LHCN-M2 (cell line): ENCODE measurements around the gene SKIC2. TPM values are rescaled to one million over a fixed set of nuclear protein-coding genes. Genes with fewer than 3 reads are reported as not detected.
"Not testable (repeated sequence)": the region's sequence is repeated elsewhere in the genome, so short reads cannot be mapped to it uniquely, and the experiment has no call there.

Experiments
- DNase-seq: peaks from one replicate; pipeline ENCODE4 v3.0.0-alpha.2; 2012; ENCODE audit warnings: low read depth
- total RNA-seq: library from RNA; depleted of rRNA; stranded (reverse); fragments of >200 nt; gene quantifications from 2 replicates; pipeline ENCODE4 v1.2.3, GENCODE V29; 2014

Gene SKIC2
- total RNA-seq, 1 experiment from 2014 or later, result 44.1 TPM

- no peak for DNase-seq
These were observed 10.1 kb downstream of the SKIC2 start for GRCh38 chr6:31968791-31969711.

- no peak for DNase-seq
These were observed 11.0 kb downstream of the SKIC2 start for GRCh38 chr6:31969712-31970603.

- DNase-seq, result no peak
These were observed 11.8 kb downstream of the SKIC2 start for GRCh38 chr6:31970604-31971271.

- DNase-seq, result no peak
These were observed 12.5 kb downstream of the SKIC2 start for GRCh38 chr6:31971279-31971992.

GRCh38 chr6:31971993-31972708 lies 13.2 kb downstream of the SKIC2 start, which contains the start of gene DXO:
Gene DXO, minus strand, starts transcription at chr6:31972138. Its CDS starts 463 bp downstream, at chr6:31971675.
- DNase-seq, result peak; percentile 98

GRCh38 chr6:31972709-31973350 lies 13.9 kb downstream of the SKIC2 start:
- DNase-seq, result peak; percentile 36

GRCh38 chr6:31976065-31976464 lies 17.1 kb downstream of the SKIC2 start:
- not testable (repeated sequence) for DNase-seq

GRCh38 chr6:31977816-31978431 lies 18.9 kb downstream of the SKIC2 start:
- DNase-seq, result no peak

- DNase-seq, result no peak
These were observed 19.9 kb downstream of the SKIC2 start for GRCh38 chr6:31978831-31979230.

- DNase-seq, result no peak
These were observed 20.4 kb downstream of the SKIC2 start for GRCh38 chr6:31979238-31979898.

- not testable (repeated sequence) for DNase-seq
These were observed 21.4 kb downstream of the SKIC2 start for GRCh38 chr6:31980195-31980876.

- DNase-seq, result not testable (repeated sequence)
These were observed 22.0 kb downstream of the SKIC2 start for GRCh38 chr6:31980998-31981397.

- DNase-seq, result not testable (repeated sequence)
These were observed 22.8 kb downstream of the SKIC2 start, which contains the start of gene C4A for GRCh38 chr6:31981744-31982143. Gene C4A, plus strand, starts transcription at chr6:31982057. Its CDS starts 51 bp downstream, at chr6:31982108.

GRCh38 chr6:31989363-31989762 lies 30.4 kb downstream of the SKIC2 start:
- DNase-seq, result not testable (repeated sequence)

GRCh38 chr6:31994421-31994820 lies 35.4 kb downstream of the SKIC2 start:
- DNase-seq, result not testable (repeated sequence)

- DNase-seq, result not testable (repeated sequence)
These were observed 37.4 kb downstream of the SKIC2 start for GRCh38 chr6:31996385-31996784.

- DNase-seq, result not testable (repeated sequence)
These were observed 43.7 kb downstream of the SKIC2 start for GRCh38 chr6:32002546-32003268.
